ENCODE measurements around the gene C10orf90.

C10orf90 gene

DNA sequence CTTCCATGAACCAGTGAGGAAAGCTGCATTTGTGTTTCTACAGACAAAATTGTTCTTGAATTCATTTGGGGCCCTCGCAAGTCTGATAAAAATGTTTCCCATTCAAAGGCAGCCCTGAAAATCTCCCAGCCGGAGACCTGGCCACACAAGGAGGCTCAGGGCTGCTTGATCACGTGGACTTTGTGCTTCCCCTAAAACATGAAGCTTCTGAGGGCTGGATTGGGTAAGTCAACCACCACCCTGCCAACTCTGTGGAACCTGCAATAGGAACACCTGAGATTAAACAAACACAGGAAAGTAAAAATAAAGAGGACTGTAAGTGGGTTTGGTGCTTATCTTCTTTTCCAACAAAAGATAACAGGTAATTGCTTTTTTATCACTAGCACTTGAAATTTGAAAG, 133.8 kb downstream of the C10orf90 start:
- no peak for DNase-seq (ENCODE audit: low spot score)

DNA sequence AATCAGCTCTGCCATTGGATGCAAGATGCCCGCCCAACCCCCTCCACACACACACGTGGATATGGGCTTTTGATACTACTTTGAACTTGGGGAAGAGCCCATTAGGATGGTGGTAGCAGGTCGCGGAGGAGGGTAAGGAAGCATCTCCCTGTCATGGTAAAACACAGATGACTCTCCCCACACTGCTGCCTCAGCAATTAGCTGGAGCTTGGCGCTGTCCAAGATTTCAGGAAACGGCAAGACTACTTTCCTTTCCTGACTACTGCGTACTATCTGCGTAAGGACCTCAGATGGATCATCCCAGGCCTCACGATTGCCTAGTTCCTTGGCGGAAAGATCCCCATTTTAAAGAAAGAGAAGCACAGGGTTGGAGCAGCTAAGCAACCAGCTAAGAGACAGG, 134.3 kb downstream of the C10orf90 start:
- DNase-seq (ENCODE audit: low spot score), result peak; percentile 58

DNA sequence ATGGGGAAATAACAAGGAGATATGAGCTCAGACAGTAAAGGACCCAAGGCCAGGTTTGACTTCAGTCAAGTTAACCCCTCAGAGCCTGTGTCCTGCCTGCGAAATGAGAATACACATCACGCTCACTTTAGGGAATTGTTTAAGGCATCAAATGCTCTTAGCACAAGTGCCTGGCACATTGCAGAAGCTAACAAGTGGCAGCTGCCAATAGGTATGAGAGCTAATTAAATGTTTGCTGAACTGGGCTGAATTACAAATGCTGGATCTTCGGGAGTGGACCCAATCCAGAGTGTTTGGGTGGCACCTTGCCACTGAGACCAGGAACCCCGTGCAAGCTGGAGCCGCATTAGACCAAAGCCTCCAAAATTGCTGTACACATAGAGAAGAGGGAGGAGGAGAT, 136.8 kb downstream of the C10orf90 start:
- no peak for DNase-seq (ENCODE audit: low spot score)

DNA sequence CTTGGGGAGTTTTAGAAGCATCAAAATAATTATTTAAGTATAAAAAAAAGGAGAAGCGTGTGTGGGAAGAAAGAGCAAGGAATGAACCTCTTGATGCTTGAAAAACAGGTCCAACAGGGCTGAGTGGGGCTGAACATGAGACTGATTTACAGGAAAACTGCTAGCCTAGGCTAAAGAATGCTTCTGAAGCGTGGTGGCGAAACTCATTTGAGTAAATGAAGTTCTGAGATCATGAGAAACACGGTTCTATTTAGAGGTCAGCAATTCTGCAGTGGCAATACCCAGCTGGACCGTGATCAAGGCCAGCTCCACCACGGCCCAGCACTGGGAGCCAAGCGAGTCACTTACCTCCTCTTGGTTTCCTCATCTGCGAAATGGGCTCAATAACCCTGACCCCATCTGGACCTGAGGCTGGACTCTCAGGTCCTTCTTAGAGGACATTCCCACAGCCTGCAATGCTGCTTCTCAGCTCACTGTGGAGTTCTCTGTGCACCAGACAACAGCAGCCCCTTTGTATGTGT, 142.1 kb downstream of the C10orf90 start:
- no peak for DNase-seq (ENCODE audit: low spot score)

DNA sequence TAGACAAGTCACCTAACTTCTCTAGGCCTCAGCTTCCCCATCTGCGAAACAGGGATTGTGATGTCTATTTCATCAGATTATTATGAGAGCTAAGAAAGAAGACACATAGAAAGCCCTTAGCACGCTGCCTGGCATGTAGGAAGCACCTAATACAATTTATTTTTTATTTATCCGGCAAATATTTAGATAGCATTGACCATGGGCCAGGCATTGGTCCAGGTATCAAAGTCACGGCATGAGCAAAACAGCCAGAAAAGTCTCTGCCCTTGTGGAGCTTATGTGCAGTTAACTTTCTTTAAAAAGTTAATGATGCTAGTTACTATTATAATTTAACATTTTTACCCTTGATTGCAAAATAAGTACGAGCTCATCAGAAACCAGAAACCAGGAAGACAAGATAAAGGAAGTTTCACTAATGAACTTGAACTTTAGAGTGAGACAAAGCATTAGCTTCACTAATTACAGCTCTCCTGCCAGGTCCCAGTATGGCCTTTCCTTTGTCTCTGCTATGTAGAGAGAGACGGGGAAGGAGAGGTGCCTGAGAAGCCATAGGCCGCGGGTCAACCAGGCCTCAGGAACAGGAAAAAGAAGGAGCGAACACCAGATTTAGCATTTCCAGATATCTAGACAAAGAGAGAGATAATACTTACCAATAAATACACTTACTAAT, 142.7 kb downstream of the C10orf90 start:
- no peak for DNase-seq (ENCODE audit: low spot score)

DNA sequence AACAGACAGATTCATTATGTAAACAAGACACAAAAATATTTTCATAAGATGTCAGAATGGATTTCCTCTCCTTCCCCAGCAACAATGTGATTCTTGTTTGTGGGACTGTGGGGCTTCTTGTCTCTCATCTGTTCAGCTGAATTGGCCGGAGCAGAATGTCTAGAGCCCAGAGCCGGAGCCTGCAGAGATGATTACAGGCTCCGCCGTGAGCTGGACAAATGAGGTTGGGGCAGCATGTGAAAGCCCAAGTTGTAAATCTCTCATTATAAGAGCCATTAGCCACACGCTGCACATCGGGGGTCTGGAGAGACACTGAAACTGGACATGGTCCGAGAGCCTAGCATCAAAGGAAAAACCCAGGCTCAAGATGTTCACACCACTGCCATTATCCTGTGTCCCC, 145.2 kb downstream of the C10orf90 start:
- DNase-seq (ENCODE audit: low spot score), result no peak

DNA sequence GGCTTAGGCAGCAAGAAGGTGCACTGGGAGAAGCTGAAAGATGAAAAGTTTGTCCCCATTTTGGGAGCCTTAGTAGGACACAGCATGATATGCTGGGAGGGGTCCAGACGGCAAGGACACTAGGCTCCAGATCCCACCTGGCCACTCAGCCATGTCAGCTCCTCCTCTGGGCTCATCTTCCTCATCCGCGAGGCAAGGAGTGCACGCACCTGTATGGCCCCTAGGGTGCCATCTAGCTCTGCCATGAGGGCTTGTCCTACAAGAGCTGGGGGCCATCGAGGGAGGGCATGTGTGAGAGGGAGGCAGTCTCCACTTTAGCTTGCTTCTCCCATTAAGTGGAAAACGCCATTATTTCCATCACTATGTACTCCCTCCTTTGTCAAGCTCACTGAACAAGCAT, 146.0 kb downstream of the C10orf90 start:
- DNase-seq (ENCODE audit: low spot score), result no peak

DNA sequence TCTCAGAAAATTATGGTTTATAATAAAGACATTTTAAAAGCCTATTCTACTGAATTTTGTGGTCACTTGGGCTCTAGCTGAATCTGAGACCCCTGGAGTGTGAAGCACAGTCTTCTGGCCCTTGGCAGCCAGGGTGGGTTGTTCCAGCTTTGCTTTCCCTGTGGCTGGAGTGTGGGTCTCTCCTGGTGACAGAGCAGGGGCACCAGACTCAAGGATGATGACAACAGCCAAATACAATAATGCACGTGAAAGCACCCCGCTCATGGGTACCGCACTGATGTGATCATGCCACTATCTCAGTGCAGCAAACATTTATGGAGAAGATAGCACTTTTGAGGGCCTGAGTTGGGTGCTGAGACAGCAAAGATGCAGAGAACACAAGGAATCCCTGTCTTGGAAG, 147.4 kb downstream of the C10orf90 start:
- no peak for DNase-seq (ENCODE audit: low spot score)

DNA sequence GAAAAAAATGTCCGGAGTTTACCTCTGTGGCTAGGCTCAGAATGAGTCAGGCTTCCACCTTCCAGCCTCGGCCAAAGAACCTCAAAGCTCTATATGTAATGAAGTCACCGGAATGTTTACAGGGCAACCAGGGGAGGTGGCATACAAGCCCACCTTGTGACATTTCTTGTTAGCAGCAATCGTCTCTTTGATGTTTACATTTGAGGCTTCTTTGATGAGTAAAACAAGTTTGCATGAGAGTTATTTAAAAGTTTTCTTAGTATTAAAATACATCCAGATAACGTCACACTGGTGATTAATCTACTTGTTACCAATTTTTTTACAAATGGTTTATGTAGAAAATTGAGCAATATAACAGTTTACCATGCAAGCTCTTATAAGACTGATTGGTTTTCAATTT, 149.1 kb downstream of the C10orf90 start:
- no peak for DNase-seq (ENCODE audit: low spot score)

DNA sequence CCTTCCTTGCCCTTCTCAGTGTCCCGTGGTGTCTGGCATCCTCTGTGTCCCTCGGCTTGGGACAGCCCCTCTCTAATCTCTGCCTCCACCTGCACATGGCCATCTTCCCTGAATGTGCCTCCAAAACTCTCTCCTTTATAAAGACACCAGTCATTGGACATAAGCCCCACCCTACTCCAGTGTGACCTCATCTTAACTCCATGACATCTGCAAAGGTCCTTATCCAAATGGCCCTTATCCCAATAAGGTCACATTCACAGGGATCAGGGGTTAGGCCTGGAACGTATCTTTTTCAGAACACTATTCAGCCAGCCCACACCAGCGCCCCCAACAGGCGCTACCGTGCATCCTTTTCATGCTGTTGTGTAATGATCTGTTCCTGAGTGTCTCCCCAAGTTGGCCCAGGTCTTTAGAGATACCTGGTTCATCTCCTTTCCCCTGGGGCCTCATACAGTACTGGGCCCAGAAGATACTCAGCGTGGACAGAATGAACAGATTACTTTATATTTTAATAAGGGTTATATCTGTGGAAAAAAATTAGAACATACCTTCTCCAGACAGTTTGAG, 149.7 kb downstream of the C10orf90 start:
- DNase-seq (ENCODE audit: low spot score), result no peak

DNA sequence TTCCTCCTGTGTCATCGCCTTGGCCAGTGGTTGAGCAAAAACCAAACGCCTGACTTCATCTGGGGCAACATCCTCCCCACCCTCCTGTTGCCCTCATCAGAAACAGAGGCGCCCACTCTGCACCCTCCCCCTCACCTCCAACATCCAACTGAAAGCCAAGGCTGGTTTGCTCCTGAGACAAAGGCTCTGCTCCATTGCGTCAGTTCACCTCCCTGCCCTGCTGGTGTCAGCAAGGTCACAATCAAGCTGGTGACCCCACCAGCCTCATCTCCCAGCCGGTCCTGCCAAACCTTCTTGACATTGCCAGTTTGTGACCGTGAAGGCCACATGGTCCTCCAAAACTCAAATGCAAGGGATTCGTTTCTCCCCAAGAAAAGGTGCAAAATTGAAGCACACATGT, 150.5 kb downstream of the C10orf90 start:
- no peak for DNase-seq (ENCODE audit: low spot score)

DNA sequence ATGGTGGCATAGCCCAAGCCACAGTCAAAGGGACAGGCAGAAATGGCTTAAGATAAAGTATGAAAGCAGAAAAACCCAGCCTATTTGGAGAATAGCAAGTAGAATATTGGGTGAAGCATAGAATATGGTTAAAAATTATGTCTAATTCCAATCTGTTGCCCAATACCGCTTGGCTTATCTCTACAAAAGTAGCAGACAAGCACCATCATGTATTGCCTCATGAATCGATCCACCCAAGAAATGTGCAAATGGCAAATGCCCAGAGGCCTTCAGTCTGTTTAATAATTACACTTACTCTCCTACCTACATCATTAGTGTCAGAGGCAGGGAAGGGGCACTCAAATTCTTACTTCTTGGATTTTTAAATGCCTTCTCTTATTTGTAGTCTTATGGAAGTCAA, 151.3 kb downstream of the C10orf90 start:
- no peak for DNase-seq (ENCODE audit: low spot score)

DNA sequence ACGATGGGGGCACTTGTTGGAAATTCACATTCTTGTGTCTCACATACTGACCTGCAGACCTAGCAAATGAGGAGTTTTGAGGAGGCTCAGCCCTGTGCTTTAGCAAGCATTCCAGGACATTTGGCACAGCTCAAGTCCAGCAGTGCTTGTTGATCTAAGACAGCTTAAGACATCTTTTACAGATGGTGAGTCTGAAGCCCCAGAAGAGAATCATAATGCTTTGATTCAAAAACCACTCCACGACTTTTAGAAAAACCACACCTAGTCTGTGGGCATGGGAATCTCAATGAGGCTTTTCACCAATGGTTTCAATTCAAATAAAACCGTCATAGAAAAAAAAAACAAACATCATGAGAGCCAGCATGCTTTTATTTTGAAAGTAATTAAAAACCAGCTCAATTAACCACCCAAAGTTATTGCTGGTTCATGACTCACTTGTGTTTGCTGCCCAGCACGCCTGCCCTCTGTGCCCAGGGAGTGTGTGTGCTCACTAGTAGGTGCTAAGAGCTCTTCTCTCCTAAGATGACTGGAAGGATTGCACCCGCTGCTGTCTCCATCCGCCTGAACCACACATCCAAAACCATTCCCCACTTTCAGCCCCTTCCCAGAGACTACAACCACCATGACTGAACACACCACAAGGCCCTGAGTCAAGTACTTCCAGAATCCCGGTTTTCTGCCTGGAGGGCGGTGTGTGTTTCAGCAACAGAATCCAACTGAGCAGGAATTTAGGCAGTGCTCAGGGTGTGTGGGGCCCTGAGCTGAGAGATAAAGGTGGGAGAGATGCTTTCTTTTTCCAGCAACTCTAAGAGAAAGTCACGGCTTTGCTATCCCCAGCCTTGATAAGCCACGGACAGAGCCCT, 152.0 kb downstream of the C10orf90 start:
- DNase-seq (ENCODE audit: low spot score), result no peak

DNA sequence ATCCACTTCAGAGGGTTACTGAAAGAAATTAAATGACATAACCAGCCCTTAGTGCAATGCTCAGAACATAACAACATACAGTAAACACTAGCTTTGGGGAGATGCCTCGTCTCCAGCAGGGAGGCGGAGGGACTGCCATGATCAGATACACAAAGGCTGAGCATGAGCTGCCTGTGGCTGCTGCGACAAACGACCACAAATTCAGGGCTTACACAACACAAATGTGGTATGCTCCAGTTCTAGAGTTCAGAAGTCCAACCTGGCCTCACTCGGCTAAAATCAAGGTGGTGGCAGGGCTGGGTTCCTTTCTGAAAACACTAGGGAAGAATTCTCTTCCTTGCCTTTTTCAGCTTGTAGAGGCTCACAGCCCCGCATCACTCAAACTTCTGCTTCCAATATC, 154.0 kb downstream of the C10orf90 start:
- no peak for DNase-seq (ENCODE audit: low spot score)

DNA sequence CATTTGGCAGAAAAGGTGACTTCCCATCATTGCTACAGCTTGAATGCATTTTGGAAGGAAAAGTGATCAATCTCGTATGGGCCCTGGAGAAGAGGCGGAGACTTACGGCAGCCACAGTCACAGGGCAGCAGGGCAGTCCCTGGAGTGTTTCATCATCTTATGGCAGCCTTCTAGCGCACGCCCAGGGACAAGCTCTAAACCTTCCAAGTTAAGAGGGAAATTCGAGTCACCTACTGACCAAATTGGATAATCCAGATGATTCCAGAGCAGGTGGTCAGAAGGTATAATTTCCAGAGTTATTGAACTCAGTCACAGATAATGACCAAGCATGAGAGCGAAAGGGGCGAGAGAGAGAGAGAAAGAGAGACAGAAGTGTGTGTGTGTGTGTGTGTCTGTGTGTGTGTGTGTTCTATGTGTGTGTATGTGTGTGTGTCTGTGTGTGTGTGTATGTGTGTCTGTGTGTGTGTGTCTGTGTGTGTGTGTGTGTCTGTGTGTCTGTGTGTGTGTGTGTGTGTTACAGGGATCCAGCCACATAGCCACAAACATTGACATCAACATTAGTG, 158.5 kb downstream of the C10orf90 start:
- no peak for DNase-seq (ENCODE audit: low spot score)

DNA sequence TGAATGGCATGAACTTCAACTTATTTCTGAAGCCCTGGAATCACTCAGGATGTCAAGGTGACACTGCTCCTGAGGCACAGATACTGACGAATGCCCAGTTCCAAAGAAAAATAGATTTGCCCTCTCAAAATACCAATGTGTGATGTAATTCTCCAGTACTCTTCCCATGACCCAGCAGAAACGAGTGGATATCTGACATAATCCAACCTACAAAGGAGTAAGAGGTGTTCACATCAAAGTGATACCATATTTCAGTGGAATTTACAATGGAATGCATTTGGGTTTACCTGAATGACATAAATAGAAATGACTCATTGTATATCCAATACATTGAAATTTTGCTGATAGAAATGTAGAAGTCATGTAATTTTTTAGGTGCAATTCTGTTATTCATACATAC, 161.3 kb downstream of the C10orf90 start:
- no peak for DNase-seq (ENCODE audit: low spot score)

DNA sequence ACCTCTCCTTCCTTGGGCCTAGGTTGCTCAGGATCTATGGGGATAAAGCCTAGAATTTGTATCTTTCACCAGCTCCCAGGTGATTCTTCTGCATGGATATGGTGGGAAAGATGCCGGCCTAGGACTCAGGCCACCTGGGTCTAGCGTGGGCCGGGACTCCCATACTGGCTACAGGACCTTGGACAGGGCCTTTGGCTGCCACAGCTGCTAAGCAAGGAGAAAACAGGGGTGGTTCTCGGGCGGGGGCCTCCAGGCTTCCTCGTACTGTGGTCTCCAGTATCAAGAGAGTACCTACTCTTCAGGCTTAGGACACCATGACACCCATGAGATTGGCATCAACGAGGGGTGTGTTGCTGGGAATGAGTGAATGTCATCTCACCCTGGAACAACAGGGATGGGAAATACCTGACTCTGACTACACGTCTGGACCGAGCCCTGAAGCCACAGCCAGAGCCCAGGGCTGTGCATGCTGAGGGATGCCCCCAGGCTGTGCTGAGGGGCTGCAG, 161.9 kb downstream of the C10orf90 start:
- peak; percentile 54 for DNase-seq (ENCODE audit: low spot score)

DNA sequence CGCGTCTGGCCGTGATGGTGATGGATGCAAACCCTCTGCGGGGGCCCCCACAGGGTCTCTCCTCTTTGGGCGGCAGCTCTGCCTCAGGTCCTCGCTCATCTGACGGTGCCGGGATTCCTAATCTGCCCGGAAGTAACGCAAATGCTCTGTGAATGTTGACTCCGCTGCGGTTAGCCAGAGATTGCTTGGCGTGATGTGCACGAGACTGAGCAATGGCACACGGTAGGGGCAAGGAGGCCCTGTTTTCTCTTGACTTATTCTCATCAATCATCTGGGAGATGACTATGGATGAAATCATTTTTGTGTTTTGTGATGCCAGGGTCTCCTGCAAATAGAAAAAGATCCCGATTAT, 165.8 kb downstream of the C10orf90 start:
- DNase-seq (ENCODE audit: low spot score), result no peak

DNA sequence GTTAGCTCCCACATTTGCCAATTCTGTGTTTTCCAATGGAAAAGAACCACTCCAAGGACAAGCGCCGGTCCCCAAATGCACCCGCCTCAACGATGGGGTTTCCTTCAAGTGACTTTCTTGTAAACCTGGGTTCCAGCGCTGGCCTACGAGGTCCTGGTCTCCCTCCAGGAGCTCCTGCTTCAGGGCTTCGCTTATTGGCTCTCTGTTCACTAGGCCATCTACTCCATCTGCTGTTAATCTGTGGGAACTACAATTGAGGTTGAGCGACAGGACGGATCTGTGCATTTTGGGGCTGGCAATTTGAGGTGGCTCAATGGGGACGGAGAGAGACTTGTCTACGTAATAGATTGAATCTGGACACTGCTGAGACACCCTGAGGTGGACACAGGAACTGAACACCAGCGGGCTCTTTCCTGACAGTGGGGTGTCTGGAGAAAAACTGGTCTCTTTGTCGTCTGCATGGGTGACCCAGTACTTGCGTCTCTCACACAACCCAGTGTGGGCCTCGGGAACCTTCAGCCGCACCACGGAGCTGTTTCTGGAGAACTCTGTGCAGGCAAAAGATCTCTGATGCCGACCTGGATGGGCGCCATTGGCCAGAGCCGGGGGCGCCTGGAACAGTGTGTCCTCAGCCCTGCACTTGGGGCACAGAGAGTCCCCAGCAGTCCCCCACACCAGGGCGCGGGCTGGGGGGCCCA, 166.3 kb downstream of the C10orf90 start:
- peak; percentile 78 for DNase-seq (ENCODE audit: low spot score)

DNA sequence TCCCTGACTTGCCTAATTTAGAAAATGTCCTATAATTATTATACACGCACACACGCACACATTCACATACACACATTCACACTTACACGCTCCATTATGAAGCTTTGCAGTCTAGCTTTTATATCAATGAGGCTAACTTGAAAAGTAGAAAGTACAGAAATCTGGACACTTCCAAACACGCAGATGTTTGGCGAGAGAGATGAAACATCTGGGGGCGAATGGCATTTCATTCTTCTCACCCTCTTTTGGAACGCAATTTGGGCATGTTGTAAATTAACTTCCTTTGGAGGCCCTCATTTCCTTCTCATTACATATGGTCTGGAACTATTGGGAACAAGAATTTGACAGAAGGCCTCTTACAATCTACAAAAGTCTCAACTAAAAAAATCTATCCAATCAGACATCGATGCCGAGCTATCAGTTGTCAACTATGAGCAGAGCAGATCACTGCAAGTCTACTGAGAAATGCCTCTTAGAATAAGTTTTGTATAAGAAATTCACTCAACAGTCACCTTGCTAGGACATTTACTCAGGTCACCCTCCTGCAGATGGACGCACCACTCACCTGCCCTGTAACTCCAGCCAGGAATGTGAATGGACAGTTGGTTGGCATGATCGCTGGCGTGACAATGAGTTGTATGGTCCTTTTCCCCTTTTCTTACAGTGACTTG, 167.0 kb downstream of the C10orf90 start:
- no peak for DNase-seq (ENCODE audit: low spot score)

DNA sequence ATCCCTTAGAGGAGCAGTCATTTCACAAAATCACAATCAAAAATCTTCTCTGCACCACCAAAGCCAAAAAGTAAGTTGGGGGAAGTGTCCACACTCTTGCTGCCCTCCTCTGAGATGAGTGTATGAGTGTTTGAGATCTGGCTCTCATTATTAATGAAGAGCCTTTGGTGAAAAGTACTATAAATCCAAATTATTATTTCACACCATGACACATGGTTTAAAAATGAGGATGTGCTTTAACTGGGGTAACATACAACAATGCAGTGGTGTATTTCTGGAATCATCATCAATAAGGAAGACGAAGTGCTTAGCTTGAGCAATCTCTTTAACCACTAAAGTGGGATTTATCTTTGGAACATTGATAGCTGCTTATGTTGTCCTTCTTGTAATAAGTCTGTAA, 168.1 kb downstream of the C10orf90 start:
- no peak for DNase-seq (ENCODE audit: low spot score)
